ENCODE measurements around the gene NAV2.

NAV2 gene

DNA sequence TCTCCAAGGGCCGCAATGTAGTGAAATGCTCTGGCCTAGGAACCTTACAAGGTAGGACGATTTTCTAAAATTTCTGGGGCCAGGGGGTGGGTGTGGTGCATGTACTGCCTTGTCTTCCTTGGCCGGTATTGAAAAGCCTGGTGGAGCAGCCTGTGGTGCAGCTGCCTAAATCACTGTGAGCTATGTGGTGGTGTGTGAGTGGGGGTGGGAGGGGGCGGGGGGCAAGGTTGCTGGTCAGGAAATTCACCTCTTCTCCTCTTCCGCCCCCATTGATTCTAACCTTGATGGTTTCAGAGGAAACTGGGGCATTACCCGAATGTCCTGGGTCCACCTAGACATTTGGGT lies 310.4 kb downstream of the NAV2 start:
- Mint-ChIP-seq H3K4me1 (ENCODE audit: low read depth) (no peaks in the 10 kb centered on the region), H3K36me3 (ENCODE audit: low read depth) (no peaks in the 10 kb centered on the region), H3K9me3 (no peaks in the 10 kb centered on the region), H3K27me3 (peaks cover 3% of the 10 kb centered on the region), H3K27ac (no peak overlapping the region), H3K4me3 (no peak overlapping the region)

DNA sequence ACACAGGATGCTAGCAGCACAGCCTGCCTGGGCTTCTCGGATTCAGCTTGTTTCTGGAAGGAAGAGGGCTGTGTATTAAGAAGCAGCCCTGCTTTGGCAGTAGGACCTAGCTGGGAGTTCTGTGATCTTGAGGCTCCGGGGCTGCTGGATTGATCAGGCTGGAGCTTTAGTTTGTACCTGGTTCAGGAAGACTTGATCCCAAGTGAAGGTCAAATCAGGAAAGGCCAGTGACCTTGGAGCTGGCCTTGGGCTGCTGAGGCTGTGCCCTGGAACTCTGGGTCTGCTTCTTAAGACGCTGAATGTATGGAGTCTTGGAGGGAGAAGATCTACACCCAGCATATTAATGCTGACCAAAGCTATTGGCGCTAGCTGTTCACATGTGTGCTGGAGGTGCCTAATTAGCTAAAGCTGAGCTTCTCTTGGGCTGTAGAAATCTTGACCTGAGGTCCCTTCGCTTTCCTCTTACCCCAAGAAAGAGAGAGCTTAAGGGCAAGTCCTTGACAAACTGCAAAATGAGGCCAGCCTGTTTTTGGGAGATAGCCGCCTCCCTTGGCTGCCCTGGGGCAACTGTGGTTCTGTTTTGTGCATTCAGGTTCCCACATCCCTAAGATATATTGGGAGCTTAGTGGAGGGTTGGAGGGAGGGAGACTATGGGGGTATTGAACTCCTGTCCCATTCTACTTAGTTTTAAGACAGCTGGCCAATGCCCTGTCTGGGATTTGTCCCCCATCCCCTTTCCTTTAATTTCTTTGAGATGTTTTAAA lies 311.7 kb downstream of the NAV2 start:
- Mint-ChIP-seq H3K4me3 (no peak overlapping the region), H3K9me3 (no peaks in the 10 kb centered on the region), H3K27me3 (peaks cover 3% of the 10 kb centered on the region), H3K4me1 (ENCODE audit: low read depth) (no peaks in the 10 kb centered on the region), H3K27ac (no peak overlapping the region), H3K36me3 (ENCODE audit: low read depth) (no peaks in the 10 kb centered on the region)

GRCh38 chr11:20025332-20025840 lies 312.7 kb downstream of the NAV2 start:
- H3K27me3 Mint-ChIP-seq: peaks cover 3% of the 10 kb centered on the region
- H3K4me3 Mint-ChIP-seq: no peak overlapping the region
- H3K4me1 Mint-ChIP-seq (ENCODE audit: low read depth): no peaks in the 10 kb centered on the region
- no peaks in the 10 kb centered on the region for H3K9me3 Mint-ChIP-seq
- no peak overlapping the region for H3K27ac Mint-ChIP-seq
- no peaks in the 10 kb centered on the region for H3K36me3 Mint-ChIP-seq (ENCODE audit: low read depth)

- Mint-ChIP-seq H3K36me3 (ENCODE audit: low read depth) (no peaks in the 10 kb centered on the region), H3K4me1 (ENCODE audit: low read depth) (no peaks in the 10 kb centered on the region), H3K27ac (no peak overlapping the region), H3K27me3 (peaks cover 8% of the 10 kb centered on the region), H3K9me3 (no peaks in the 10 kb centered on the region), H3K4me3 (no peak overlapping the region)
Measured at GRCh38 chr11:20026629-20027555, 314.3 kb downstream of the NAV2 start.

GRCh38 chr11:20027556-20028013 lies 314.9 kb downstream of the NAV2 start:
- no peaks in the 10 kb centered on the region for H3K36me3 Mint-ChIP-seq (ENCODE audit: low read depth)
- no peaks in the 10 kb centered on the region for H3K9me3 Mint-ChIP-seq

GRCh38 chr11:20029193-20029592 lies 316.6 kb downstream of the NAV2 start:
- Mint-ChIP-seq H3K9me3 (no peaks in the 10 kb centered on the region), H3K4me3 (no peak overlapping the region), H3K4me1 (ENCODE audit: low read depth) (no peaks in the 10 kb centered on the region), H3K36me3 (ENCODE audit: low read depth) (no peaks in the 10 kb centered on the region), H3K27me3 (peaks cover 14% of the 10 kb centered on the region), H3K27ac (no peak overlapping the region)

More at GRCh38 chr11:20027556-20028013, 314.9 kb downstream of the NAV2 start:
- H3K4me1 Mint-ChIP-seq (ENCODE audit: low read depth): no peaks in the 10 kb centered on the region
- H3K27me3 Mint-ChIP-seq: peaks cover 9% of the 10 kb centered on the region
- no peak overlapping the region for H3K4me3 Mint-ChIP-seq
- H3K27ac Mint-ChIP-seq: no peak overlapping the region

DNA sequence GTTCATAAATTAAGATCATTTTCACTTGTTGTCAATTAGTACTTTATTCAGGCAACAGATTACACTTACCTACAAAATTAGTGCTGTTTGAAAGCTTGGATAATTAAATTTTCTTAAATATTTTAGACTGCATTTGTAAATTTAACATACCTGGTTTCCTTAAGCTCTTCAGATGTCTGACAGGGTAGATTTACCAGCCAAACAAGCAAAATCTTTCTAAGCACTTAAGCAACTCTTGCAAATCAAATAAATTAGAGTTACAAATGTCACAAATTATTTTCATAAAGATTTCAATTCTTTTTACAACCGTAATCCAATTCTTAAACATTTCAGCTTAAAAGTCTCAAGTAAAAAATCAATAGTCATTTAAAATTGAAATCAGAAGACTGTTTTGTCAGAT lies 317.8 kb downstream of the NAV2 start:
- Mint-ChIP-seq H3K27me3 (peaks cover 16% of the 10 kb centered on the region), H3K9me3 (no peaks in the 10 kb centered on the region), H3K27ac (no peak overlapping the region), H3K4me1 (ENCODE audit: low read depth) (no peaks in the 10 kb centered on the region), H3K4me3 (no peak overlapping the region), H3K36me3 (ENCODE audit: low read depth) (no peaks in the 10 kb centered on the region)

- Mint-ChIP-seq H3K9me3 (no peaks in the 10 kb centered on the region), H3K4me3 (no peak overlapping the region), H3K27ac (no peak overlapping the region), H3K36me3 (ENCODE audit: low read depth) (no peaks in the 10 kb centered on the region), H3K4me1 (ENCODE audit: low read depth) (no peaks in the 10 kb centered on the region), H3K27me3 (peaks cover 19% of the 10 kb centered on the region)
Measured at GRCh38 chr11:20031155-20032001, 318.7 kb downstream of the NAV2 start.

DNA sequence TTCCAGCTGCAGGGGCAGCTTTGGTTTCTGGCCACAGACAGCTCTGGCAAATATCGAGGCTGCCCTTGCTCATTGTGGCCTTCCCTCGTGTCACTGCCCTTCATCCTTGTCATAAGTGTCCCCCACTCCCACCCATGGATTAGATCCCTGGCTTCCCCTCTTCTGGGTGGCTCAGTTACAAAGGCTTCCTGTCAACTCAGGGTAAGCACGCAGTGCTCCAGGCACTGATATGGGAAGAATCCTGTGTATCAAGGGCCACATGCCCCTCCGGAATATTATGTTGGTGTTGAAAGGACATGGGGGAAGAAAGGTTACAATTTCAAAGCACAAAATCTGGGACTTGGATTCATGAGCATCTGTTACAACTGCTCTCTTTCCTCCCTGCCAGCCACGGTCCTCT lies 319.5 kb downstream of the NAV2 start:
- H3K9me3 Mint-ChIP-seq: no peaks in the 10 kb centered on the region
- H3K36me3 Mint-ChIP-seq (ENCODE audit: low read depth): no peaks in the 10 kb centered on the region
- H3K27me3 Mint-ChIP-seq: peaks cover 22% of the 10 kb centered on the region
- peaks cover 2% of the 10 kb centered on the region for H3K4me1 Mint-ChIP-seq (ENCODE audit: low read depth)
- no peak overlapping the region for H3K27ac Mint-ChIP-seq
- H3K4me3 Mint-ChIP-seq: no peak overlapping the region

- Mint-ChIP-seq H3K27me3 (peaks cover 22% of the 10 kb centered on the region), H3K36me3 (ENCODE audit: low read depth) (no peaks in the 10 kb centered on the region)
Measured at GRCh38 chr11:20032577-20033260, 320.1 kb downstream of the NAV2 start.

DNA sequence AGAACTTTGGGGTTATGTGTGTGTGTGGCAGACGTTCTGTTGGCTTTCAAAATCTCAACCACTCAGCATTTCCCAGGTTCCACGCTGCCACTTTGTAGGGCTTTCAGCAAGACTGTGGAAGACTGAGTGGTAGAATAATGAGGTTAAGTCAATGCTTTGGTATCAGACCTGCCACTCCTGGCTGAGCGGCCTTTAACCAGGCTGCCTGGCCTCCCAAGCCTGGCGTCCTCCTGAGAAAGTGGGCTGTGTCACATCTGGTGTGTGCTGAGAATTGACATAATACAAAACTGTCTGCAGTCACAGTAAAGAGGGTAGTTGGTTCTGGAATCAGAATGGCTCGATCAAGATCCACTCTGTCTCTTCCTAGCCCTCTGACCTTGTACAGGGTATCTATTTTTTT lies 321.2 kb downstream of the NAV2 start:
- Mint-ChIP-seq H3K4me3 (no peak overlapping the region), H3K4me1 (ENCODE audit: low read depth) (peaks cover 4% of the 10 kb centered on the region)

More at GRCh38 chr11:20032577-20033260, 320.1 kb downstream of the NAV2 start:
- H3K27ac Mint-ChIP-seq: no peak overlapping the region
- H3K4me1 Mint-ChIP-seq (ENCODE audit: low read depth): peaks cover 4% of the 10 kb centered on the region
- H3K4me3 Mint-ChIP-seq: no peak overlapping the region
- no peaks in the 10 kb centered on the region for H3K9me3 Mint-ChIP-seq

DNA sequence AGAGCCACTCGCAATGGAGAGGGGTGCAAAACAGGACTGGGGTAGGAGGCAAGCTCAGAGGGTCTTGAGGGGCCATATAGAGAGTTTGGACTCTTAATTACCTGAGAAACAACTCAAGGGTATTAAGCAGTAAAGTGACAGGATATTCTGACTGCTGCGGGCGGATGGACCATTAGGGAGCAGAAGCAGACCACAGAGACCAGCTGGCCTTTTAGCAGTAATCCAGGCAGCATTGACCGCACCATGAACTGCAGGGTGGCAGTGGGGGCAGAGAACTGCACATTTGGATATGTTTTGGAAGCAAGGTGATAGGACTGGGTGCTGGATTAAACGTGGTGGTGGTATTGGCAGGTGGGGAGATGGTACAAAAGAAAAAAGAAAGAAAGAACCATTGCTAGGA lies 322.3 kb downstream of the NAV2 start:
- Mint-ChIP-seq H3K27me3 (peaks cover 22% of the 10 kb centered on the region), H3K4me1 (ENCODE audit: low read depth) (peaks cover 4% of the 10 kb centered on the region), H3K9me3 (no peaks in the 10 kb centered on the region), H3K4me3 (no peak overlapping the region), H3K27ac (no peak overlapping the region), H3K36me3 (ENCODE audit: low read depth) (no peaks in the 10 kb centered on the region)

More for the DNA sequence above, 321.2 kb downstream of the NAV2 start:
- Mint-ChIP-seq H3K36me3 (ENCODE audit: low read depth) (no peaks in the 10 kb centered on the region), H3K27ac (no peak overlapping the region), H3K27me3 (peaks cover 22% of the 10 kb centered on the region), H3K9me3 (no peaks in the 10 kb centered on the region)

DNA sequence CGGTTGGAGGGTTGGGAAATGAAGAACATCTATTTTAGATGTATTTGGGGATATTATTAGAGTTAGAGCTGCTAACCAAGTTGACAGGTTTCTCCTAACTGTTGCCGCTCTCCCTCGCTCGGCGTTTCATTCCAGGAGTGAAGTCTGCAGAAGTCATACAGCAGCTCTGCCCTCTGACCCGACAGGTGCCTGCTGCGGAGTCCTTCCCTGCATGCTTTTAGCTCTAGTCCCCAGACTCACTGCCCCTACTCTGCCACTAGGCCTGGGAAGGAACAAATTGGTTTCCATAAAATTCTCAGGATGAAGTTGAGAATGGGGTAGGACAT lies 322.7 kb downstream of the NAV2 start:
- H3K27me3 Mint-ChIP-seq: peaks cover 22% of the 10 kb centered on the region
- H3K36me3 Mint-ChIP-seq (ENCODE audit: low read depth): no peaks in the 10 kb centered on the region

More for the DNA sequence above, 322.7 kb downstream of the NAV2 start:
- Mint-ChIP-seq H3K4me3 (no peak overlapping the region), H3K27ac (no peak overlapping the region), H3K9me3 (no peaks in the 10 kb centered on the region), H3K4me1 (ENCODE audit: low read depth) (peaks cover 4% of the 10 kb centered on the region)

All from stimulated activated naive CD8-positive, alpha-beta T cell treated with anti-CD3 and anti-CD28 coated beads, Interleukin-15, Interleukin-2, amounts not matched to agents 100 ng/mL and 50 ng/mL, for 24 hours (primary cell).